ENCODE measurements around the gene SSX2.
"Not testable (repeated sequence)": the region's sequence is repeated elsewhere in the genome, so short reads cannot be mapped to it uniquely, and the experiment has no call there.

SSX2 gene, protein sequence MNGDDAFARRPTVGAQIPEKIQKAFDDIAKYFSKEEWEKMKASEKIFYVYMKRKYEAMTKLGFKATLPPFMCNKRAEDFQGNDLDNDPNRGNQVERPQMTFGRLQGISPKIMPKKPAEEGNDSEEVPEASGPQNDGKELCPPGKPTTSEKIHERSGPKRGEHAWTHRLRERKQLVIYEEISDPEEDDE

DNA sequence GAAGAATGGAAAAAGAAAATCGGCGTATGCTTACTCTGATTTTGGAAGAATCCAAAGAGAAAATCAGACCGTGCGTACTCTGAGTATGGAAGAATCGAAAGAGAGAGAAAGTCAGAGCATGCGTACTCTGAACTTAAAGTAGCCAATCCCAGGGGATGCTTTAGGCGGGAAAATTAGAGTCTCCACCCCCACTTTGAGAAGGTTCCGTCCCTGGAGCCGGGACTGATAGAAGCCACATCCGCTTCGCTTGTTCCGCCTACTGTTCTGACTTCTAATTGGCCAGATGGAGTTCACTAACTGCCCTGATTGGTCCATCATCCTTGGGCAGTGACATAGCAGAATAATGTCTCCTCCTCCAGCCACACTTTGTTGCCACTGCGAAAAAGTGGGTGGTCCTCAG is at the start of gene SSX2:
Gene SSX2 (minus strand): TSS at position 101 of the 400 bp plus-strand sequence. CDS start 1,429 bp downstream, outside the sequence.
- DNase-seq (ENCODE audit: low spot score): not testable (repeated sequence)

DNA sequence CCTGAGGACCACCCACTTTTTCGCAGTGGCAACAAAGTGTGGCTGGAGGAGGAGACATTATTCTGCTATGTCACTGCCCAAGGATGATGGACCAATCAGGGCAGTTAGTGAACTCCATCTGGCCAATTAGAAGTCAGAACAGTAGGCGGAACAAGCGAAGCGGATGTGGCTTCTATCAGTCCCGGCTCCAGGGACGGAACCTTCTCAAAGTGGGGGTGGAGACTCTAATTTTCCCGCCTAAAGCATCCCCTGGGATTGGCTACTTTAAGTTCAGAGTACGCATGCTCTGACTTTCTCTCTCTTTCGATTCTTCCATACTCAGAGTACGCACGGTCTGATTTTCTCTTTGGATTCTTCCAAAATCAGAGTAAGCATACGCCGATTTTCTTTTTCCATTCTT is 44.0 kb upstream of the SSX2 start, which contains the start of gene SSX2B:
Gene SSX2B (plus strand): TSS at position 301 of the 400 bp plus-strand sequence. CDS start 1,429 bp downstream, outside the sequence.
- DNase-seq (ENCODE audit: low spot score): not testable (repeated sequence)

DNA sequence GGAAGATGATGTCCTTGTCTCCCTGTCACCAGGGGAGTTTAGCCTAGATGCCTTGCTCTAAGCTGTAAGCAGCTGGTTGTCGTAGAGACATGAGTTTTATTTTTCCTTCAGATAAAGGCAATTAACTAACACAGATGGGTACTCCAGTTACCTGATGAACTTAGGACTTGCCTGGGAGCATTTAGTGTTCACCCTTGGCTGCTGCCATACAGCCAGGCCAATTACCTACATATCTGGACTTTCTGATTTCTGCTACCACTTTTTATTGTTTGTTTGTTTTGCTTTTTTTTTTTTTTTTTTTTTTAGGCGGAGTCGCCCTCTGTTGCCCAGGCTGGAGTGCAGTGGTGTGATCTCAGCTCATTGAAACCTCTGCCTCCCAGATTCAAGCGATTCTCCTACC is 14.9 kb downstream of the SSX2 start:
- DNase-seq (ENCODE audit: low spot score): not testable (repeated sequence)

DNA sequence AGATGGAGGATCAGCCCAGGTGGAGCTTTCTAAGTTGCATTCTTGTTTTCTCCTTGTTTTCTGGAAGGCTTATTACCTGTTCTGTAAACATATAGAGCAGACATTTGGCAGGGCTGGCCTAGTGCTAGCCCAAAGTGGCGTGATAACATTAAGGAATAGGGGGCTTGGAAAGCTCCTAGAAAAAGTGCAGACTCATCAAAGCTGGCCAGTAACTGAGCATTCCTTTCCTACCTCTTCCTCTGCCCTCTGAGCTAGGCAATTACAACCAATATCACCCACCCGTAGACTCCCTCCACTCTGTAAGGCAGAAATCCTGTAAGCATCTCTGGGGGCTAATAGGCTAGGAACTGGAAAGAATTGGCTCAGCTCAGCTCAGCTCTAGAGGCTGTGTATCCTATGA is 44.8 kb downstream of the SSX2 start:
- not testable (repeated sequence) for DNase-seq (ENCODE audit: low spot score)

DNA sequence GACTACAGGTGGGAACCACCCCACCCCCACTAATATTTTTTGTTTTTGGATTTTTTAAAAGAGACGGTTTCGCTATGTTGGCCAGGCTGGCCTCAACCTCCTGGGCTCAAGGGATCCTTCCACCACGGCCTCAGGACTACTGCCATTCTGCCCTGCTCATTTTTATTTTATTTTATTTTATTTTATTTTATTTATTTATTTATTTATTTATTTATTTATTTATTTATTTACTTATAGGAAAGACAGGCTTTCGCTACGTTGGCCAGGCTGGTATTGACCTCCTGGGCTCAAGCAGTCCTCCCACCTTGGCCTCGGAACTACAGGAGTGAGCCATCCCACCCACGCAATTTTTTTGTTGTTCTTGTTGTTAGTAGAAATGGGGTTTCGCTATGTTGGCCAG is 51.5 kb downstream of the SSX2 start:
- not testable (repeated sequence) for DNase-seq (ENCODE audit: low spot score)

DNA sequence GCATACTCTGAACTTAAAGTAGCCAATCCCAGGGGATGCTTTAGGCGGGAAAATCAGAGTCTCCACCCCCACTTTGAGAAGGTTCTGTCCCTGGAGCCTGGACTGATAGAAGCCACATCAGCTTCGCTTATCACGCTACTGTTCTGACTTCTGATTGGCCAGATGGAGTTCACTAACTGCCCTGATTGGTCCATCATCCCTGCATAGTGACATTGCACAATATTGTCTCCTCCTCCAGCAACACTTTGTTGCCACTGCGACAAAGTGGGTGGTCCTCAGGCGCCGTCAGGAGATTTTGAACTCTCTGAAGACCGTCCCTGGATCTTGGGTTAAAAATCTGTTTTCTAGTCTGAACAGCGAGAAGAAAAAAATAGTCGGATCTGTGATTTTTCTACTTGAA is 52.2 kb downstream of the SSX2 start, which contains the start of gene SSX7:
Gene SSX7 (minus strand): TSS at position 101 of the 400 bp plus-strand sequence. CDS start 1,428 bp downstream, outside the sequence.
- not testable (repeated sequence) for DNase-seq (ENCODE audit: low spot score)

DNA sequence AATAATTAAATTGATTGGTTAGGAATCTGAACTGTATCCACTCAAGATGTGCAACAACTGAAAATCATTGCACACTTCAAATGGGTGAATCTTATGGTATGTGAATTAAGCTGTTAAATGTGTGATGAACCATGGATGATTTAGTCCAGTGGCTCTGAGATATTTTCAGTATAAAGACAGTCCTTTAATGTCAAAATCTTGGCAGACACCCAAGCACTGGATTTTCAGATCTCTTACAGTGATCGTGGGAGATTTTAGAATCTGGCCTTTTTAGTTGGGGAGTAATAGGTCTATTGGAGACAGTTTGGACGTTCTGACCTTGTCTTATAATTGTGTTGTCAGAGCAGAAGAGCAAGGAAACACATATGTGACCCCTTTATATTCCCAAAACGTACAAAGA is 56.3 kb downstream of the SSX2 start:
- DNase-seq (ENCODE audit: low spot score): not testable (repeated sequence)

DNA sequence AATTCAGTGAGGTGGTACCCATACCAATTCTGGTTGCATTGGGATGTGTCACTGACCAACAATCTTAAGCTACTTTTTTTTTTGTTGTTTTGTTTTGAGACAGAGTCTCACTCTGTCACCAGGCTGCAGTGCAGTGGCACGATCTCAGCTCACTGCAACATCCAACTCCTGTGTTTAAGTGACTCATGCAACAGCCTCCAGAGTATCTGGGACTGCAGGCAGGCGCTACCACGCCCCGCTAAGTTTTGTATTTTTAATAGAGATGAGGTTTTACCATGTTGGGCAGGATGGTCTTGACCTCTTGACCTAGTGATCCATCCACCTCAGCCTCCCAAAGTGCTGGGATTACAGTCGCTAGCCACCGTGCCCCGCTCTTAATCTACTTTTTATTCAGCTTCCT is 58.0 kb downstream of the SSX2 start:
- not testable (repeated sequence) for DNase-seq (ENCODE audit: low spot score)
